Adrenal gland (tissue), 12 donors: ENCODE data around the gene GORAB. TPM values are rescaled to one million over a fixed set of nuclear protein-coding genes. Genes with fewer than 3 reads are reported as not detected.

Source experiments
- DNase-seq, 7 donors: peaks; one replicate each; pipeline ENCODE4 v3.0.0-alpha.2; 2019 to 2020
- H3K27ac ChIP-seq, 5 donors: fragments of 200-600 bp; sonication (generic) in 4 of 5; 1 replicate in 3 of 5; 2 replicates in 2 of 5; pipeline versions ENCODE4 v1.5.1 to v1.8.0; 2016 to 2020; ENCODE audit warnings: mild to moderate bottlenecking in 1 of 5
- H3K27me3 ChIP-seq: fragments of 200-600 bp; 2 replicates; pipeline ENCODE4 v1.8.0; 2021
- H3K36me3 ChIP-seq, 2 donors: fragments of 200-600 bp; replicated peaks in 1 of 2; 1 replicate in 1 of 2; 2 replicates in 1 of 2; pipeline versions ENCODE4 v1.5.1 to v1.8.0; 2018 to 2022
- H3K4me1 ChIP-seq, 2 donors: fragments of 200-600 bp; replicated peaks in 1 of 2; 1 replicate in 1 of 2; 2 replicates in 1 of 2; pipeline versions ENCODE4 v1.5.1 to v1.8.0; 2018 to 2021
- H3K4me3 ChIP-seq, 4 donors: fragments of 200-600 bp; sonication (generic) in 3 of 4; one replicate each; pipeline ENCODE4 v1.5.1; 2016 to 2018
- H3K9me3 ChIP-seq, 3 donors: fragments of 200-600 bp; sonication (generic) in 1 of 3; replicated peaks in 1 of 3; 1 replicate in 2 of 3; 2 replicates in 1 of 3; pipeline versions ENCODE4 v1.5.1 to v1.8.0; 2016 to 2021
- POLR2A ChIP-seq, 2 donors: fragments of 450-650 bp; IDR thresholded peaks; one replicate each; pipeline ENCODE4 v1.6.1; 2017; ENCODE audit warnings: antibody characterized with exemption in 2 of 2, mild to moderate bottlenecking in 2 of 2, moderate library complexity in 1 of 2
- WGBS, 4 donors: extraction: QIAGEN DNeasy Blood & Tissue Kit in 2 of 4; methylation state at CpG; one replicate each; pipeline versions ENCODE4 v1.1.5 to v1.1.7; 2013 to 2017; 5-methylcytosine and 5-hydroxymethylcytosine counted together
- intact Hi-C, 2 donors: fragments of 100-400 bp; cut with DNase I; formaldehyde crosslinking; loops; one replicate each; pipeline versions ENCODE4 v1.14.1 to v1.15.0; 2022 to 2023
- polyA plus RNA-seq, 3 donors: library from polyadenylated mRNA; stranded (reverse); fragments of 200-250 nt in 2 of 3; fragments of 350-450 nt in 1 of 3; fragmentation: Illumina TruSeq in 1 of 3; extraction: RNeasy Lipid Tissue Mini Kit (QIAGEN cat#74804) in 1 of 3; gene quantifications; one replicate each; pipeline ENCODE4 v1.2.3, GENCODE V29; 2013 to 2014
- total RNA-seq, 9 donors: library from RNA; depleted of rRNA in 4 of 9; stranded (reverse); fragments of >200 nt in 4 of 9; fragments of 120-200 nt in 1 of 9; fragmentation: NEBNext Ultra II Directional in 1 of 9; extraction: Animal tissue kit (Norgen Biotek cat#: 25700) in 1 of 9; gene quantifications; one replicate each; pipeline versions ENCODE4 v1.1.0 to v1.2.4, GENCODE V29; 2013 to 2023
- TF ChIP-seq, protein P1 (sequence below), 6 experiments: fragments of 450-650 bp in 4 of 6; fragments of 200-600 bp in 2 of 6; sonication (generic) in 1 of 6; IDR thresholded peaks; 1 replicate in 5 of 6; 2 replicates in 1 of 6; pipeline versions ENCODE4 v1.5.1 to v1.8.0; 2016 to 2021; ENCODE audit warnings: antibody characterized with exemption in 6 of 6, mild to moderate bottlenecking in 2 of 6, moderate library complexity in 1 of 6
- donor health status: healthy with polysubstance abuse.
- donor health status: Bipolar disorder and iron deficiency.
- donor health status: DM: yes; HTN: yes; CAD: no.
- donor health status: DM: no; HTN: no; CAD: no.
- donor health status: DM: no; HTN: no; CAD: no.
- donor health status: DM: yes; HTN: yes; CAD: no.

Gene GORAB
- total and polyA plus RNA-seq, 12 donors, result 9.1 to 25.9 (median 15.9) TPM

DNA sequence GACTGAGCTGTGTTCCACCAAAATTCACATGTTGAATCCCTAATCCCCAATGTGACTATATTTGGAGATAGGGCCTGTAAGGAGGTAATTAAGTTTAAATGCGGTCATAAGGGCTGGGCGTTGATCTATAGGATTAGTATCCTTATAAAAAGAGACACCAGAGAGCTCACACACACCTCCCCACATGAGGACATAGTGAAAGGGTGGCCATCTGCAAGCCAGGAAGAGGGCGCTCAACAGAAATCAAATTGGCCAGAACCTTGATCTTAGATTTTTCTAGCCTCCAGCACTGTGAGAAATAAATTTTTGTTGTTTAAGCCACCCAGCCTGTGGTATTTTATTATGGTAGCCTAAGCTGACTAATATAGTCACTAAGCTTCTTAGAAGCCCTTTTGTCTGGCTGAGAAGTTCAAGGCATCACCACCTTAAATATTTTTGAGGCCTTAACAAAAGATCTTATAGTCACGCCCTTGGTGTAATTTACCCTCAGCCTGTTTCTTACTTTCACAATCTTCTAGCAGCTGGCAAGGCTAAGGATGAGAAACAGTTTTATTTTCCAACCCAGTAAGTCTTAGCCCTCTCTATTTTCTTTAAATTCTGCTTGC, 28.8 kb downstream of the GORAB start:
- Histone ChIP-seq H3K9me3 (no peaks in the 10 kb centered on the region), H3K4me1 (peaks cover 11 to 18% of the 10 kb centered on the region in 2 donors), H3K4me3 (no peak overlapping the region), H3K27ac (no peak overlapping the region), H3K27me3 (no peaks in the 10 kb centered on the region), H3K36me3 (no peaks in the 10 kb centered on the region)
- intact Hi-C loops, result no loop called here
- 70 to 96% (median 81%) methylated on average over 4 of the region's 4 CpGs for WGBS, 4 donors
- DNase-seq, result no peak
- TF ChIP-seq, protein P1, sequence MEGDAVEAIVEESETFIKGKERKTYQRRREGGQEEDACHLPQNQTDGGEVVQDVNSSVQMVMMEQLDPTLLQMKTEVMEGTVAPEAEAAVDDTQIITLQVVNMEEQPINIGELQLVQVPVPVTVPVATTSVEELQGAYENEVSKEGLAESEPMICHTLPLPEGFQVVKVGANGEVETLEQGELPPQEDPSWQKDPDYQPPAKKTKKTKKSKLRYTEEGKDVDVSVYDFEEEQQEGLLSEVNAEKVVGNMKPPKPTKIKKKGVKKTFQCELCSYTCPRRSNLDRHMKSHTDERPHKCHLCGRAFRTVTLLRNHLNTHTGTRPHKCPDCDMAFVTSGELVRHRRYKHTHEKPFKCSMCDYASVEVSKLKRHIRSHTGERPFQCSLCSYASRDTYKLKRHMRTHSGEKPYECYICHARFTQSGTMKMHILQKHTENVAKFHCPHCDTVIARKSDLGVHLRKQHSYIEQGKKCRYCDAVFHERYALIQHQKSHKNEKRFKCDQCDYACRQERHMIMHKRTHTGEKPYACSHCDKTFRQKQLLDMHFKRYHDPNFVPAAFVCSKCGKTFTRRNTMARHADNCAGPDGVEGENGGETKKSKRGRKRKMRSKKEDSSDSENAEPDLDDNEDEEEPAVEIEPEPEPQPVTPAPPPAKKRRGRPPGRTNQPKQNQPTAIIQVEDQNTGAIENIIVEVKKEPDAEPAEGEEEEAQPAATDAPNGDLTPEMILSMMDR (IDR thresholded peaks at IDR 0.05), result no peak
- no peak for TF ChIP-seq POLR2A (IDR thresholded peaks at IDR 0.05)

DNA sequence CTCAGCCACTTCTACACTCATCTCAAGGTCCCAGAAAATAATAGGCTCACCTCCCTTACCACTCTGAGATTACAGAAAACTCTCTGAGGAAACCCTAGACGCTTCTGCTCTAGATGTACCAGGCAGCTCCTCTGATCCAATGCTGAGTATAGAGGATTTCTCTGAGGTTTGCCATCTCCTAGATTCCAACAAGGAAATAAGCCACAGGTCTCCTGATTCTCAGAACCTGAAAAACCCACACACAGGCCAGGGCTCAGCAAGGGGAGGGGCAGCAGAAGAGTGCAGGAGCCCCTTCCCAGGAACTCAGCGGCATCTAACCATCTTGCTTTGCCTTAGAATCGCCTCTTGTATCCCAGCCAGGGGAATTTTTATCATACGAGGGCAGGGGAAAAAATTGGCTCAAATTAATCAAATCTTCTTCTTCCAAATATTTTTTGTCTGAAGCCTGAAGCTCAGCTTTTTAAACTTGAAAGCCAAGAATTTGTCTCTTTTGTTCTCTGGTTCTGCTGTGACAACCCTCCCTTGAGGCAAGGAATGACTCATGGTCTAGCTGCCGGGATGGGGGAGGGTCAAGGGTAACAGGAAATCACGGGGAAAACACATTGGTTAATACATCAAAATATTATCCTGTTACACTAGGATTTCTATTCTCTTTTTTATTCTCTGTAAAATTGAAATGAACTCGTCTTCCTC, 30.8 kb downstream of the GORAB start:
- peak; percentile 74 to 88 (median 86) for DNase-seq
- intact Hi-C loops, result no loop called here
- H3K9me3 ChIP-seq, result no peaks in the 10 kb centered on the region
- H3K36me3 ChIP-seq, result no peaks in the 10 kb centered on the region
- H3K4me1 ChIP-seq, result peaks cover 11 to 18% of the 10 kb centered on the region in 2 donors
- H3K27me3 ChIP-seq, result no peaks in the 10 kb centered on the region
- H3K27ac ChIP-seq, result peak overlapping the region in 4 of 5 donors; percentile 38 to 86 (median 72)
- H3K4me3 ChIP-seq, result peak overlapping the region in 1 of 4 donors; percentile 17
- WGBS, 4 donors, result 9 to 21% (median 16%) methylated on average over 7 of the region's 7 CpGs
- TF ChIP-seq, protein P1 (IDR thresholded peaks at IDR 0.05), result no peak
- TF ChIP-seq POLR2A (IDR thresholded peaks at IDR 0.05), result no peak

DNA sequence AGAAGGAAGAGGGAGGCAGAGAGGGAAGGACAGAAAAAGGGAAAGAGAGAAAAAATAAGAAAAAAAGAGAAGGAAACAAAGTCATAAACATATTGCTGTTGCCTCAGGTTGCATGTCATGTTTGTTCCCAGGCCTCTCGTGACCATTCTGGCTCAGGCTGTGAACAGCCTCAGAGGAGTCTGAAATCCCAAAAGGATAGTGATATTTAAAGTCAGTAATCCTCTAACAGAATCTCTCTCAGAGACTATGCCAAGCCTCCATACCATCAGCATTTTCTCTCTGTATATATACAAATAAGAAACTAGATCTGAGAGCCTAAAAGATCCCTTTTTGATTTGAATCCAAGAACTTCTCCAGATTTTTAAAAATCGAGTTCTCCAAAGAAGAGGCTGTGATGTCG, 35.2 kb downstream of the GORAB start:
- Histone ChIP-seq H3K9me3 (no peaks in the 10 kb centered on the region), H3K4me3 (no peak overlapping the region), H3K4me1 (peaks cover 11 to 17% of the 10 kb centered on the region in 2 donors), H3K27me3 (no peaks in the 10 kb centered on the region), H3K36me3 (no peaks in the 10 kb centered on the region), H3K27ac (no peak overlapping the region)
- no peak for DNase-seq
- intact Hi-C loops, result no loop called here
- 81 to 86% (median 83%) methylated on average over 3 of the region's 3 CpGs for WGBS, 4 donors
- TF ChIP-seq, protein P1 (IDR thresholded peaks at IDR 0.05), result no peak
- TF ChIP-seq POLR2A (IDR thresholded peaks at IDR 0.05), result no peak

DNA sequence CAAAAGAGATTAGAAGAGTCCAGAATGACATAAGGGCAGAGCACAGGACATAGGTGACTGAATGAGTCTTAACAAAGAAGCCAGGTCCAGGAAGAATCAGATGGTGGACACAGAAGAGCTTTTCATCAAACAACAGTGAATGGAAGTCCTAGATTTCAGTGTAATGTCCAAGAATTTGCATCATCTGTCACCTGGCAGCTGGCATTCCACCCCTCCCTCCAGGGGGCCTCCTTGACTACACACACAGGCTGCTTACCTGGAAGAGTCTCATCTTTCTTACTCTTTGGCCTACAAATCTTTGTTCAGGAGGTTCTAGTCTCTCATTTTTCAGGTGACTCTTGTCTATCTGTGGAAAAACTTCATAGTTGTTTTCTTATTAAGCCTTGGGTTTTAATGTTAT, 36.2 kb downstream of the GORAB start:
- Histone ChIP-seq H3K9me3 (no peaks in the 10 kb centered on the region), H3K36me3 (no peaks in the 10 kb centered on the region), H3K27me3 (no peaks in the 10 kb centered on the region), H3K4me3 (no peak overlapping the region), H3K27ac (no peak overlapping the region), H3K4me1 (peaks cover 2 to 9% of the 10 kb centered on the region in 2 donors)
- TF ChIP-seq POLR2A (IDR thresholded peaks at IDR 0.05), result no peak
- TF ChIP-seq, protein P1 (IDR thresholded peaks at IDR 0.05), result no peak
- no peak for DNase-seq
- intact Hi-C loops, result no loop called here
